ENCODE measurements around the gene EDEM2. TPM values are rescaled to one million over a fixed set of nuclear protein-coding genes. Genes with fewer than 3 reads are reported as not detected.

Gene EDEM2
- total RNA-seq, 4 donors from 2014 or later: 13.3 to 20.3 (median 14.6) TPM

GRCh38 chr20:35144694-35145093 lies 2.4 kb downstream of the EDEM2 start:
- intact Hi-C loops (cut with DNase I): loop anchor here (2.0 to 10.0 kb wide), 3 partner anchors 64 to 310 kb away; partner anchors contain the start of gene CEP250
- 48% methylated on average over 7 of the region's 7 CpGs for WGBS
- no peak for DNase-seq (ENCODE audit: extremely low spot score)
- Histone ChIP-seq H3K4me3 (no peak overlapping the region), H3K9me3 (no peaks in the 10 kb centered on the region), H3K27ac (replicated peaks in 1 of 4) (no peak overlapping the region), H3K4me1 (peaks cover 12 to 32% (median 30%) of the 10 kb centered on the region in 4 donors), H3K36me3 (peaks cover 12 to 47% (median 41%) of the 10 kb centered on the region in 4 donors), H3K27me3 (no peaks in the 10 kb centered on the region)
- TF ChIP-seq POLR2AphosphoS5 (IDR thresholded peaks at IDR 0.05) (no peak), EP300 (IDR thresholded peaks at IDR 0.05) (no peak), CTCF (IDR thresholded peaks at IDR 0.05) (no peak), POLR2A (IDR thresholded peaks at IDR 0.05; ENCODE audit: low read depth) (no peak)

GRCh38 chr20:35135867-35136586 lies 11.1 kb downstream of the EDEM2 start:
- DNase-seq (ENCODE audit: extremely low spot score): no peak
- Histone ChIP-seq H3K36me3 (peaks cover 23 to 92% (median 78%) of the 10 kb centered on the region in 4 donors), H3K27me3 (no peaks in the 10 kb centered on the region), H3K9me3 (no peaks in the 10 kb centered on the region), H3K4me1 (peaks cover 13 to 23% (median 18%) of the 10 kb centered on the region in 4 donors), H3K27ac (replicated peaks in 1 of 4) (peak overlapping the region; percentile 40 to 71 (median 57)), H3K4me3 (no peak overlapping the region)
- 84% methylated on average over 10 of the region's 11 CpGs for WGBS
- intact Hi-C loops (cut with DNase I): no loop called here
- no peak for TF ChIP-seq POLR2AphosphoS5 (IDR thresholded peaks at IDR 0.05)
- TF ChIP-seq CTCF (IDR thresholded peaks at IDR 0.05): no peak
- TF ChIP-seq POLR2A (IDR thresholded peaks at IDR 0.05; ENCODE audit: low read depth): no peak
- TF ChIP-seq EP300 (IDR thresholded peaks at IDR 0.05): no peak

DNA sequence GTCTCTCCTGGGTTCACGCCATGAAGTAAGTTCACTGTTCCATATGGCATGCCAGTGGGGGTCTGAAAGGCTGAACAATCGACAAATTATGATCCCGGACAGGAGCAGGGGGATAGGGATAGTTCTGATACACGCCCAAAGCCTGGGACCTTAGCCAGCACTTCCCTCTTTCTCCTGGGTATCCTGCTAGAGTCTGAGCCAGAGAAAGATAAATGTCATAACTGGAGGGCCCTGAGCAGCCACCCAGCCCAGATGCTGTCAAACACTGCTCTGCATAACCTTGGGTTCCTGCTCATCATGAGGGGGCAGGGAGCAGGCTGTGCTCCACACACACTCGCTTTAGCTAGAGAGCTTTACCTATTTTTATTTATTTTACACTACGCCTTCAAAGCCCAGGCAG lies 12.3 kb downstream of the EDEM2 start:
- WGBS: 78% methylated on average over 6 of the region's 6 CpGs
- H3K36me3 ChIP-seq: peaks cover 24 to 92% (median 82%) of the 10 kb centered on the region in 4 donors
- TF ChIP-seq POLR2A (IDR thresholded peaks at IDR 0.05; ENCODE audit: low read depth): no peak
- no peak for TF ChIP-seq CTCF (IDR thresholded peaks at IDR 0.05)
- no peak for TF ChIP-seq EP300 (IDR thresholded peaks at IDR 0.05)
- no peak for TF ChIP-seq POLR2AphosphoS5 (IDR thresholded peaks at IDR 0.05)
- H3K4me3 ChIP-seq: no peak overlapping the region
- no peaks in the 10 kb centered on the region for H3K27me3 ChIP-seq
- H3K27ac ChIP-seq (replicated peaks in 1 of 4): peak overlapping the region; percentile 40 to 58 (median 50)
- H3K9me3 ChIP-seq: no peaks in the 10 kb centered on the region
- peaks cover 13 to 23% (median 18%) of the 10 kb centered on the region in 4 donors for H3K4me1 ChIP-seq
- intact Hi-C loops (cut with DNase I): no loop called here
- no peak for DNase-seq (ENCODE audit: extremely low spot score)

GRCh38 chr20:35134472-35134871 lies 12.7 kb downstream of the EDEM2 start:
- Histone ChIP-seq H3K9me3 (no peaks in the 10 kb centered on the region), H3K4me1 (peaks cover 13 to 23% (median 18%) of the 10 kb centered on the region in 4 donors), H3K27ac (replicated peaks in 1 of 4) (peak overlapping the region; percentile 40 to 58 (median 50)), H3K27me3 (no peaks in the 10 kb centered on the region), H3K36me3 (peaks cover 24 to 92% (median 84%) of the 10 kb centered on the region in 4 donors), H3K4me3 (no peak overlapping the region)
- 76% methylated on average over 9 of the region's 9 CpGs for WGBS
- intact Hi-C loops (cut with DNase I): no loop called here
- no peak for TF ChIP-seq POLR2AphosphoS5 (IDR thresholded peaks at IDR 0.05)
- no peak for DNase-seq (ENCODE audit: extremely low spot score)

GRCh38 chr20:35133735-35134134 lies 13.4 kb downstream of the EDEM2 start:
- H3K9me3 ChIP-seq: no peaks in the 10 kb centered on the region
- H3K4me3 ChIP-seq: no peak overlapping the region
- peaks cover 24 to 94% (median 82%) of the 10 kb centered on the region in 4 donors for H3K36me3 ChIP-seq
- TF ChIP-seq CTCF (IDR thresholded peaks at IDR 0.05) (no peak), POLR2A (IDR thresholded peaks at IDR 0.05; ENCODE audit: low read depth) (no peak), POLR2AphosphoS5 (IDR thresholded peaks at IDR 0.05) (no peak), EP300 (IDR thresholded peaks at IDR 0.05) (no peak)
- intact Hi-C loops (cut with DNase I): no loop called here
- 94% methylated on average over 5 of the region's 5 CpGs for WGBS
- H3K27ac ChIP-seq (replicated peaks in 1 of 4): peak overlapping the region in 1 of 4 donors; percentile 45
- H3K27me3 ChIP-seq: no peaks in the 10 kb centered on the region
- H3K4me1 ChIP-seq: peaks cover 13 to 23% (median 18%) of the 10 kb centered on the region in 4 donors
- no peak for DNase-seq (ENCODE audit: extremely low spot score)

Data from esophagus muscularis mucosa (tissue), 4 donors.